Lung (tissue), 12 donors: ENCODE data around the gene CEP63. TPM values are rescaled to one million over a fixed set of nuclear protein-coding genes. Genes with fewer than 3 reads are reported as not detected.

ENCODE experiments used
- ATAC-seq: fragments of 200-7000 bp; cut with Tn5 transposase; one replicate; pipeline ENCODE4 v1.9.1; 2020; ENCODE audit warnings: moderate number of reproducible peaks; ENCODE audit not compliant: insufficient read depth, low FRiP score
- DNase-seq, 3 donors: peaks; one replicate each; pipeline ENCODE4 v3.0.0-alpha.2; 2013 to 2017
- H3K27ac ChIP-seq, 2 donors: one replicate each; pipeline ENCODE4 v1.5.1; 2013; ENCODE audit warnings: mild to moderate bottlenecking in 2 of 2, moderate library complexity in 2 of 2, control low read depth in 1 of 2, inconsistent platforms in 1 of 2, low read depth in 1 of 2, low read length in 1 of 2
- H3K27me3 ChIP-seq, 3 donors: one replicate each; pipeline ENCODE4 v1.5.1; 2013; ENCODE audit warnings: low read length in 2 of 3; ENCODE audit not compliant: control insufficient read depth in 3 of 3, insufficient read depth in 3 of 3
- H3K36me3 ChIP-seq, 4 donors: one replicate each; pipeline ENCODE4 v1.5.1; 2013; ENCODE audit warnings: low read length in 4 of 4, mild to moderate bottlenecking in 1 of 4, moderate library complexity in 1 of 4; ENCODE audit not compliant: control insufficient read depth in 4 of 4, insufficient read depth in 4 of 4
- H3K4me1 ChIP-seq, 5 donors: one replicate each; pipeline ENCODE4 v1.5.1; 2013; ENCODE audit warnings: low read length in 5 of 5, mild to moderate bottlenecking in 2 of 5, moderate library complexity in 1 of 5; ENCODE audit not compliant: control insufficient read depth in 5 of 5, insufficient read depth in 5 of 5
- H3K4me3 ChIP-seq: one replicate; pipeline ENCODE4 v1.5.1; 2013; ENCODE audit warnings: mild to moderate bottlenecking, control low read depth, moderate library complexity
- H3K9ac ChIP-seq, 2 donors: one replicate each; pipeline ENCODE4 v1.5.1; 2013; ENCODE audit warnings: low read length in 2 of 2, control low read depth in 1 of 2; ENCODE audit not compliant: insufficient read depth in 1 of 2
- H3K9me3 ChIP-seq, 4 donors: one replicate each; pipeline ENCODE4 v1.5.1; 2013; ENCODE audit warnings: low read length in 3 of 4, mild to moderate bottlenecking in 1 of 4, moderate library complexity in 1 of 4; ENCODE audit not compliant: control insufficient read depth in 4 of 4, insufficient read depth in 3 of 4
- CTCF ChIP-seq: IDR thresholded peaks from 2 replicates; pipeline ENCODE4 v1.5.1; 2012; ENCODE audit warnings: mild to moderate bottlenecking; ENCODE audit errors: control extremely low read depth, extremely low read depth
- WGBS, 2 donors: extraction: QIAGEN DNeasy Blood & Tissue Kit; methylation state at CpG; one replicate each; pipeline ENCODE4 v1.1.7; 2013; 5-methylcytosine and 5-hydroxymethylcytosine counted together
- polyA plus RNA-seq, 2 donors: library from polyadenylated mRNA; stranded (reverse); fragments of 200-250 nt; gene quantifications; one replicate each; pipeline ENCODE4 v1.2.1, GENCODE V29; 2013
- total RNA-seq, 2 donors: library from RNA; depleted of rRNA in 1 of 2; stranded (reverse); fragments of >200 nt in 1 of 2; gene quantifications; one replicate each; pipeline ENCODE4 v1.2.1, GENCODE V29; 2014 to 2021
- donor health status: control.
- donor health status: control.
- donor health status: Bipolar disorder and iron deficiency.
- donor health status: healthy.
- donor health status: DM: yes; HTN: yes; CAD: no.

CEP63 gene
- total and polyA plus RNA-seq, 4 donors, result 12.4 to 50.1 (median 18.2) TPM

GRCh38 chr3:134527037-134527436, 41.2 kb downstream of the CEP63 start:
- Histone ChIP-seq H3K4me1 (peaks cover 0 to 2% (median 0%) of the 10 kb centered on the region in 5 donors), H3K27ac (no peak overlapping the region), H3K27me3 (no peaks in the 10 kb centered on the region), H3K36me3 (peaks cover 0 to 8% (median 2%) of the 10 kb centered on the region in 4 donors), H3K9ac (no peak overlapping the region), H3K9me3 (peaks cover 0 to 10% (median 7%) of the 10 kb centered on the region in 4 donors), H3K4me3 (no peak overlapping the region)
- ATAC-seq (no peak), DNase-seq (no peak)
- WGBS, 2 donors, result 94% methylated on average over 4 of the region's 4 CpGs
- no peak for TF ChIP-seq CTCF

- 95 to 96% methylated on average over 7 of the region's 7 CpGs for WGBS, 2 donors
- no peaks in the 10 kb centered on the region for H3K27me3 ChIP-seq
- H3K27ac ChIP-seq, result no peak overlapping the region
- H3K4me1 ChIP-seq, result peaks cover 0 to 2% (median 0%) of the 10 kb centered on the region in 5 donors
- H3K9me3 ChIP-seq, result peaks cover 0 to 9% (median 5%) of the 10 kb centered on the region in 4 donors
- H3K9ac ChIP-seq, result no peak overlapping the region
- ATAC-seq, result no peak
- H3K4me3 ChIP-seq, result no peak overlapping the region
- no peak for TF ChIP-seq CTCF
- peaks cover 0 to 6% (median under 1%) of the 10 kb centered on the region in 4 donors for H3K36me3 ChIP-seq
- no peak for DNase-seq
Observed at GRCh38 chr3:134527538-134528186, 41.8 kb downstream of the CEP63 start.

- no peaks in the 10 kb centered on the region for H3K4me1 ChIP-seq
- no peak overlapping the region for H3K9ac ChIP-seq
- DNase-seq, result no peak
- no peak overlapping the region for H3K4me3 ChIP-seq
- WGBS, 2 donors, result 84 to 86% methylated on average over 1 of the region's 1 CpG
- H3K36me3 ChIP-seq, result peaks cover 10 to 28% (median 22%) of the 10 kb centered on the region in 4 donors
- no peak for ATAC-seq
- no peak for TF ChIP-seq CTCF
- peaks cover 0 to 3% (median 0%) of the 10 kb centered on the region in 4 donors for H3K9me3 ChIP-seq
- no peaks in the 10 kb centered on the region for H3K27me3 ChIP-seq
- H3K27ac ChIP-seq, result no peak overlapping the region
Observed at GRCh38 chr3:134533493-134533892, 47.6 kb downstream of the CEP63 start.
